ENCODE data around the gene SMR3A. TPM values are rescaled to one million over a fixed set of nuclear protein-coding genes. Genes with fewer than 3 reads are reported as not detected.

SMR3A gene
- not detected in 2 replicates for total RNA-seq (2014; rRNA removed; shearing (Covaris generic))

DNA sequence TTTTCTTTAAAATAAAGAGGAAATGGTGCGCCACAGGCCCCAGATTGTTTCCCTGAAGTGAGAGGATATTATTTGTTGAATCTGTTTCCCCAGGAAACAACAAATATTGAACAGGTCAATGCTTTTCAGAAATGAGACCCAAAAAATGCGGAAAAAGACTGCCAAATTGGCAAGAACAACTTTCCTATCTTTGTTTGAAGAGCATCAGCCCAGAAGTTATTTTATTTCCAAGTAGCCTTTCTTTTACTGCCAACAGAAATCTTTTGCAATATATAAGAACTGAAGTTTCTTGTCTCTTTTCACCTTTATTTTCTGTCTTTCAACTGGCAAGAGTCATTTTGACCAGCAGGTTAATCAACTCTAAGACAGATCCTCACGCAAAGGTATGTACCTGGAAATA is at the start of gene SMR3A:
TSS of gene SMR3A (plus strand) at position 301 of the 400 bp plus-strand sequence. CDS start 1,356 bp downstream, outside the sequence.
- no peak within 1 kb of the TSS for H3K27ac ChIP-seq
- H3K36me3 ChIP-seq: no peaks in the 10 kb centered on the region
- H3K4me1 ChIP-seq (replicated peaks): no peaks in the 10 kb centered on the region
- H3K4me3 ChIP-seq: no peak within 1 kb of the TSS
- no peaks in the 10 kb centered on the region for H3K9me3 ChIP-seq (replicated peaks)
- DNase-seq (ENCODE audit: low read depth in 1 of 2, low spot score in 2 of 2): no peak
- no peaks in the 10 kb centered on the region; the same call in 1 of the 2 replicates for H3K27me3 ChIP-seq (replicated peaks)

DNA sequence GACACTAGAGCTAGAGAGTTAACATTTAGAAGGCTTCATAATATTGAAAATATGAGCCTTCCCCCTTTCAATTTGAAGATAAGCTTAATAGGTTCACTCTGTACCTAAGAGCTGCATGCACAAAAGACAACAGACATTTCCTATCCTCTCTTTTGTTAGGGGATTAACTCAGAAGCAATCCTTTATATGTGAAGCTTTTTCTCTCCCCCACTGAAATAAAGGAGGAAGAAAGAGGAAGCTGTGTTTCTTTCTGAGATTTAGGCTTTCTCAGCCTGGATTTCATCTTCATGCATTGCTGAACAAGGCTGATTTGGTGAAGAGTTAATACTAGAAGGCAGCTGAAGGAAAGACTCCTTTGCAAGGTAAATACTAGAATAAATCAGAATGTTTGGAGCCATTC is 46.8 kb upstream of the SMR3A start:
- H3K36me3 ChIP-seq: no peaks in the 10 kb centered on the region
- H3K27me3 ChIP-seq (replicated peaks): no peaks in the 10 kb centered on the region
- no peak overlapping the region for H3K27ac ChIP-seq
- H3K9me3 ChIP-seq (replicated peaks): no peaks in the 10 kb centered on the region
- H3K4me3 ChIP-seq: no peak overlapping the region
- no peaks in the 10 kb centered on the region for H3K4me1 ChIP-seq (replicated peaks)
- no peak for DNase-seq (ENCODE audit: low read depth in 1 of 2, low spot score in 2 of 2)

- H3K4me3 ChIP-seq: no peak overlapping the region
- no peaks in the 10 kb centered on the region for H3K36me3 ChIP-seq
- no peaks in the 10 kb centered on the region for H3K27me3 ChIP-seq (replicated peaks)
- no peaks in the 10 kb centered on the region for H3K9me3 ChIP-seq (replicated peaks)
- no peak overlapping the region for H3K27ac ChIP-seq
- H3K4me1 ChIP-seq (replicated peaks): no peaks in the 10 kb centered on the region
- no peak for DNase-seq (ENCODE audit: low read depth in 1 of 2, low spot score in 2 of 2)
These were observed 44.6 kb upstream of the SMR3A start for GRCh38 chr4:70315928-70316327.

GRCh38 chr4:70326052-70326451 is 34.5 kb upstream of the SMR3A start:
- no peaks in the 10 kb centered on the region for H3K4me1 ChIP-seq (replicated peaks)
- H3K36me3 ChIP-seq: no peaks in the 10 kb centered on the region

GRCh38 chr4:70334681-70335080 is 25.9 kb upstream of the SMR3A start, which contains the start of gene CABS1:
Gene CABS1, plus strand, starts transcription at chr4:70334981. Its CDS starts 59 bp downstream, at chr4:70335040.
- Histone ChIP-seq H3K27me3 (replicated peaks) (no peaks in the 10 kb centered on the region), H3K9me3 (replicated peaks) (no peaks in the 10 kb centered on the region), H3K27ac (no peak within 1 kb of the TSS), H3K4me1 (replicated peaks) (no peaks in the 10 kb centered on the region), H3K4me3 (no peak within 1 kb of the TSS), H3K36me3 (no peaks in the 10 kb centered on the region)
- no peak for DNase-seq (ENCODE audit: low read depth in 1 of 2, low spot score in 2 of 2)

More at GRCh38 chr4:70326052-70326451, 34.5 kb upstream of the SMR3A start:
- Histone ChIP-seq H3K9me3 (replicated peaks) (no peaks in the 10 kb centered on the region), H3K27me3 (replicated peaks) (no peaks in the 10 kb centered on the region), H3K4me3 (no peak overlapping the region), H3K27ac (no peak overlapping the region)
- DNase-seq (ENCODE audit: low read depth in 1 of 2, low spot score in 2 of 2): no peak

DNA sequence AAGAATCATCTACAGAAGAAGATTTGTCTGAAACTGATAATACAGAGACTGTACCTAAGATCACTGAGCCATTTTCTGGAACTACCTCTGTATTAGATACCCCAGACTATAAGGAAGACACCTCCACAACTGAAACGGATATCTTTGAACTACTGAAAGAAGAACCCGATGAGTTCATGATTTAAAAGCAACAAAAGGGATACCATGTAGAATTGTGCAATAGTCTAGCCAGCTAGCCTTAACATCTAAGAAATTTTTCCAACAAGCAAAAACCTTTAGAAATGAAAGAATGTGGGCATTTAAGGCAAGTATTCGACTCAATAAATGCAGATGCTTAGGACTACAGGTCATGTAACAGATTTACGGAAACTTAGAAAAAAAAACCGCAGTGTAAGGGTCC is 24.5 kb upstream of the SMR3A start:
- Histone ChIP-seq H3K27me3 (replicated peaks) (no peaks in the 10 kb centered on the region), H3K4me3 (no peak overlapping the region), H3K4me1 (replicated peaks) (no peaks in the 10 kb centered on the region), H3K9me3 (replicated peaks) (no peaks in the 10 kb centered on the region), H3K27ac (no peak overlapping the region), H3K36me3 (no peaks in the 10 kb centered on the region)
- DNase-seq (ENCODE audit: low read depth in 1 of 2, low spot score in 2 of 2): no peak

DNA sequence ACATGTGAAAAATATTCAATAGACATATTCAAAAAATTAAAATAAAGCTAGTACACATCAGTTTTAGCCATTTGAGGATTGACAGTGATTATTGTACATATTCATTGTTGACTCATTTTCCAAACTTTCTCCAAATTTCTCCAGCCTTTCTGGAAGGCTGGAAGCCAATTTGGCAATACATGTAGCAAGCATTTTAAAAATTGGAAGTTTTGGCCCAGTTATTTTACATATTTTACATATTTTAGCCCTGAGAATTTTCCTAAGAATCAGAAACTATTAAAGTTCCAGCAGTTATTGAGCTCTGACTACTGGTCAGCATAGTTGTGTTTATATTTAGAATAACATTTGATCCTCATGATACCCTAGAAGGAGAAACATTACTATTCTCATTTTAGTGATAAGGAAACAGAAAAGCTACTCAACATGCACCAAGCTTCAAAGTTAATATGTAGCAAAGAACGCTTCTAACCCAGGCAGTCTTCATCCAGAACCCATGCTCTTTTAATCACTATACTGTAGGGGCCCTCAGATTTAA is 22.6 kb upstream of the SMR3A start:
- Histone ChIP-seq H3K4me1 (replicated peaks) (no peaks in the 10 kb centered on the region), H3K36me3 (no peaks in the 10 kb centered on the region), H3K9me3 (replicated peaks) (no peaks in the 10 kb centered on the region), H3K27me3 (replicated peaks) (no peaks in the 10 kb centered on the region), H3K27ac (no peak overlapping the region), H3K4me3 (no peak overlapping the region)
- no peak for DNase-seq (ENCODE audit: low read depth in 1 of 2, low spot score in 2 of 2)

- H3K36me3 ChIP-seq: no peaks in the 10 kb centered on the region
- no peaks in the 10 kb centered on the region for H3K27me3 ChIP-seq (replicated peaks)
- H3K9me3 ChIP-seq (replicated peaks): no peaks in the 10 kb centered on the region
- no peak overlapping the region for H3K4me3 ChIP-seq
- no peak for DNase-seq (ENCODE audit: low read depth in 1 of 2, low spot score in 2 of 2)
- H3K27ac ChIP-seq: no peak overlapping the region
- no peaks in the 10 kb centered on the region for H3K4me1 ChIP-seq (replicated peaks)
These were observed 4.4 kb upstream of the SMR3A start for GRCh38 chr4:70356185-70356584.

GRCh38 chr4:70359115-70359661 is 1.4 kb upstream of the SMR3A start:
- no peaks in the 10 kb centered on the region for H3K36me3 ChIP-seq
- H3K9me3 ChIP-seq (replicated peaks): no peaks in the 10 kb centered on the region
- H3K27me3 ChIP-seq (replicated peaks): no peaks in the 10 kb centered on the region; the same call in 1 of the 2 replicates
- no peaks in the 10 kb centered on the region for H3K4me1 ChIP-seq (replicated peaks)
- H3K4me3 ChIP-seq: no peak overlapping the region
- H3K27ac ChIP-seq: no peak overlapping the region
- no peak for DNase-seq (ENCODE audit: low read depth in 1 of 2, low spot score in 2 of 2)

DNA sequence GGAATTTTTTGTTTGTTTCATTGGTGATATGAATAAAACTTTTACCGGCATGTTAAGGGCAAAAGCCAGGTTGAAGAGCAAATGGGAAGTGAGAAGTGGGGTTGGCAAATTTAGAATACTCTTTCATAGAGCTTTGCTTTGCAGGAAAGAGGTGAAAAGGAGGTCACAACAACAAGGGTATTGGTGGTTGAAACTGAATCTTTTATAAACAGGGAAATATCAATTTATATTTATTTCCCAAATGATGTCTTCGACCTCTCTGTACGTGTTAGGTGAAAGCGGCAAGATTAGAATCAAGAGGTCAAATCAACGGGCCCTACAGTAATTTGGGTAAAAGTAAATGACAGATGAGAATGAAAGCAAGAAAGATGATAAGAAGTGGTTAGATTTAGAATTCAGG is 3.4 kb downstream of the SMR3A start:
- H3K4me3 ChIP-seq: no peak overlapping the region
- DNase-seq (ENCODE audit: low read depth in 1 of 2, low spot score in 2 of 2): no peak
- H3K27me3 ChIP-seq (replicated peaks): no peaks in the 10 kb centered on the region; the same call in 1 of the 2 replicates
- H3K4me1 ChIP-seq (replicated peaks): no peaks in the 10 kb centered on the region
- H3K36me3 ChIP-seq: no peaks in the 10 kb centered on the region
- H3K9me3 ChIP-seq (replicated peaks): no peaks in the 10 kb centered on the region
- no peak overlapping the region for H3K27ac ChIP-seq

DNA sequence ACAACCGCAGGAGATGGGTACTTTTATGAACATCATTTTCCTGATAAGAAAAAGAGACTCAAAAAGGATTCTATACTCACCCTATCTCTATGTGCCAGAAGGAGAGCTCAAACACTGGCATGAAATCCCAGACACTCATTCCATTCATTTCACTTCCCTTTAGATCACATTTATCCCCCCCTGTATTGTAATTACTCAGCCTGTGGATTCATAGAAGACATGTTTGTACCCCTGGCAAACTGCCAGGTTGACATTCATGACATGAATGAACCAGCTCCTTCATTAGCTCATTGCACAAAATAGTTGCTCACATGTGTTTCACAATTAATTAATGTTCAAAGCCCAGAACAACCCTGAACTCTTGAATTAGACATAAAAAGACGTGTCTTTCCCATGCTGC is 4.9 kb downstream of the SMR3A start:
- Histone ChIP-seq H3K27ac (no peak overlapping the region), H3K36me3 (no peaks in the 10 kb centered on the region), H3K9me3 (replicated peaks) (no peaks in the 10 kb centered on the region), H3K4me1 (replicated peaks) (no peaks in the 10 kb centered on the region), H3K27me3 (replicated peaks) (no peaks in the 10 kb centered on the region; the same call in 1 of the 2 replicates), H3K4me3 (no peak overlapping the region)
- DNase-seq (ENCODE audit: low read depth in 1 of 2, low spot score in 2 of 2): no peak

GRCh38 chr4:70367813-70368212 is 7.3 kb downstream of the SMR3A start:
- no peaks in the 10 kb centered on the region for H3K36me3 ChIP-seq
- no peaks in the 10 kb centered on the region for H3K9me3 ChIP-seq (replicated peaks)
- no peaks in the 10 kb centered on the region for H3K4me1 ChIP-seq (replicated peaks)
- H3K4me3 ChIP-seq: no peak overlapping the region
- no peak for DNase-seq (ENCODE audit: low read depth in 1 of 2, low spot score in 2 of 2)
- no peaks in the 10 kb centered on the region; the same call in 1 of the 2 replicates for H3K27me3 ChIP-seq (replicated peaks)
- H3K27ac ChIP-seq: no peak overlapping the region

- Histone ChIP-seq H3K27ac (no peak overlapping the region), H3K4me3 (no peak overlapping the region), H3K27me3 (replicated peaks) (no peaks in the 10 kb centered on the region), H3K4me1 (replicated peaks) (no peaks in the 10 kb centered on the region), H3K36me3 (no peaks in the 10 kb centered on the region), H3K9me3 (replicated peaks) (no peaks in the 10 kb centered on the region)
- no peak for DNase-seq (ENCODE audit: low read depth in 1 of 2, low spot score in 2 of 2)
These were observed 11.4 kb downstream of the SMR3A start for GRCh38 chr4:70371987-70372386.

DNA sequence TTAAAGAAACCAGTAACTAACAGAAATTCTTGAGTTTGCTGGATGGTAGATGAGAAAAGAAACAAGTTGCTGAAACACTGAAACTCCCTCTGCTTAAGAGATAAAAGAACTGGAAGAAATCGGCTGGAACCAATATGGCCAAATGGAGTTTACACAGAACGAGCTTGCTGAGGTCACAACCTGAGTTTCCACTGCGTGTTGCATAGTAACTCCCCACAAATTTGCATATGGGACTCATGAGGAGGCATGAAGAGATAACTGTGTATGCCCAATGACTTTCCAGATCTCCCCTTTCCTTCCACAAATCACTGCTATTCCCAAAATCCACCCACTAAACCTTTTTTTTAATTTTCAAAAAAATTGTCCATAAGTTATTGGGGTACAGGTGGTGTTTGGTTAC is 12.2 kb downstream of the SMR3A start:
- Histone ChIP-seq H3K36me3 (no peaks in the 10 kb centered on the region), H3K4me1 (replicated peaks) (no peaks in the 10 kb centered on the region), H3K27me3 (replicated peaks) (no peaks in the 10 kb centered on the region), H3K4me3 (no peak overlapping the region), H3K27ac (no peak overlapping the region), H3K9me3 (replicated peaks) (no peaks in the 10 kb centered on the region)
- no peak for DNase-seq (ENCODE audit: low read depth in 1 of 2, low spot score in 2 of 2)

DNA sequence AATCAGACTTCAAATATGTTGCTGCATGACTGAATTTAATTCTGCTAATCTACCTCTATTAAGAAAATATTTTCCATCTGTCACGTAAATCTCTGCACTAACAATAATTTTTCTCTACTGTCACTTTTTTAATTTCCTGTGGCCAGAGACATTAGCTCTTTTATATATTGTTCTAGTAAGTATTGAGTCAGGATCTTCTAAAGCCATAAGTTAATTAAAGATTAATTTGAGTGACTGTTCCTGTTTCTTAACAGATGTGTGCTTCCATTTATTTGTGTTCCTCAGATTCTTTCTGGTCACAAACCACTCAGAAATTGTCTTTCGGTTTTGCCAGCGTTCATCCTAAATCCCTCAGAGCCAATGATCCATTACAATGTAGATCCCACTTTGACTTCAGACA is 20.0 kb downstream of the SMR3A start:
- Histone ChIP-seq H3K9me3 (replicated peaks) (no peaks in the 10 kb centered on the region), H3K27me3 (replicated peaks) (no peaks in the 10 kb centered on the region), H3K4me3 (no peak overlapping the region), H3K4me1 (replicated peaks) (no peaks in the 10 kb centered on the region), H3K36me3 (no peaks in the 10 kb centered on the region), H3K27ac (no peak overlapping the region)
- no peak for DNase-seq (ENCODE audit: low read depth in 1 of 2, low spot score in 2 of 2)
